Central memory CD4-positive, alpha-beta T cell (primary cell): ENCODE measurements around the gene ATP8B4.
"Not testable (repeated sequence)": the region's sequence is repeated elsewhere in the genome, so short reads cannot be mapped to it uniquely, and the experiment has no call there.

Experiments
- DNase-seq: peaks from one replicate; pipeline ENCODE4 v3.0.0; 2022

The ATP8B4 gene

GRCh38 chr15:50137893-50138292 is 18.9 kb upstream of the ATP8B4 start:
- no peak for DNase-seq

GRCh38 chr15:50137330-50137761 is 18.3 kb upstream of the ATP8B4 start:
- DNase-seq: no peak

GRCh38 chr15:50135031-50135551 is 16.1 kb upstream of the ATP8B4 start:
- no peak for DNase-seq

GRCh38 chr15:50134524-50135024 is 15.5 kb upstream of the ATP8B4 start:
- no peak for DNase-seq

- DNase-seq: not testable (repeated sequence)
Observed at GRCh38 chr15:50132251-50132984, 13.4 kb upstream of the ATP8B4 start.

GRCh38 chr15:50131617-50132016 is 12.6 kb upstream of the ATP8B4 start:
- no peak for DNase-seq

- DNase-seq: no peak
Observed at GRCh38 chr15:50128266-50128665, 9.2 kb upstream of the ATP8B4 start.

- DNase-seq: no peak
Observed at GRCh38 chr15:50127255-50127777, 8.3 kb upstream of the ATP8B4 start.

GRCh38 chr15:50126072-50126471 is 7.0 kb upstream of the ATP8B4 start:
- DNase-seq: no peak

GRCh38 chr15:50124631-50125030 is 5.6 kb upstream of the ATP8B4 start:
- no peak for DNase-seq

GRCh38 chr15:50123861-50124557 is 5.0 kb upstream of the ATP8B4 start:
- DNase-seq: no peak

GRCh38 chr15:50120729-50121128 is 1.7 kb upstream of the ATP8B4 start:
- DNase-seq: no peak

- no peak for DNase-seq
Observed at GRCh38 chr15:50117431-50118027, 1.5 kb downstream of the ATP8B4 start.

- DNase-seq: no peak
Observed at GRCh38 chr15:50116477-50116876, 2.6 kb downstream of the ATP8B4 start.

- DNase-seq: no peak
Observed at GRCh38 chr15:50113992-50114780, 4.8 kb downstream of the ATP8B4 start.

- DNase-seq: no peak
Observed at GRCh38 chr15:50113187-50113505, 5.9 kb downstream of the ATP8B4 start.

- DNase-seq: no peak
Observed at GRCh38 chr15:50112488-50113186, 6.4 kb downstream of the ATP8B4 start.

- no peak for DNase-seq
Observed at GRCh38 chr15:50110285-50110684, 8.7 kb downstream of the ATP8B4 start.

GRCh38 chr15:50109076-50109987 is 9.7 kb downstream of the ATP8B4 start:
- DNase-seq: no peak

- DNase-seq: no peak
Observed at GRCh38 chr15:50108461-50108860, 10.6 kb downstream of the ATP8B4 start.
